NCI-H1092 treated with DMSO at 0.1 percent for 48 hours (cell line): Measurements from ENCODE around the gene ANKRD17.

Source experiments
- DNase-seq: peaks from one replicate; lab custom pipeline; 2025; lab: John Stamatoyannopoulos, UW

Gene ANKRD17

GRCh38 chr4:73127839-73128453 lies 130.7 kb downstream of the ANKRD17 start:
- DNase-seq, result no peak

GRCh38 chr4:73109493-73109892 lies 149.1 kb downstream of the ANKRD17 start:
- no peak for DNase-seq

- DNase-seq, result no peak
Observed at GRCh38 chr4:73104695-73105094, 153.9 kb downstream of the ANKRD17 start.

- DNase-seq, result no peak
Observed at GRCh38 chr4:73103799-73104503, 154.6 kb downstream of the ANKRD17 start.

- DNase-seq, result no peak
Observed at GRCh38 chr4:73099143-73099542, 159.5 kb downstream of the ANKRD17 start.

DNA sequence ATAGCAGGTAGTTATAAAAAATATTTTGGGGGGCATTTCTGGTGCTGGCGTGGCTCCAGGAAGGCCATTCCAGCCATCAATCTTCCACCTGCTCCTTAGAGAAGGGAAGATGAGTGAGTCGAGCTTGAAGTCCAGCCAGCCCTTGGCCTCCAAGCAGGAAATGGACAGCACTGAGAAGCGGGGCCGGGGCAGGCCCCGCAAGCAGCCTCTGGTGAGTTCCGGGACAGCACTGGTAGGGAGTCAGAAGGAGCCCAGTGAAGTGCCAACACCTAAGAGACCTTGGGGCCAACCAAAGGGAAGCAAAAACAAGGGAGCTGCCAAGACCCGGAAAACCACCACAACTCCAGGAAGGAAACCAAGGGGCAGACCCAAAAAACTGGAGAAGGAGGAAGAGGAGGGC lies 159.9 kb downstream of the ANKRD17 start:
- no peak for DNase-seq

GRCh38 chr4:73098016-73098415 lies 160.6 kb downstream of the ANKRD17 start:
- no peak for DNase-seq

GRCh38 chr4:73092868-73093267 lies 165.7 kb downstream of the ANKRD17 start:
- no peak for DNase-seq

- no peak for DNase-seq
Observed at GRCh38 chr4:73090738-73091137, 167.9 kb downstream of the ANKRD17 start.

- no peak for DNase-seq
Observed at GRCh38 chr4:73087871-73088270, 170.7 kb downstream of the ANKRD17 start.

DNA sequence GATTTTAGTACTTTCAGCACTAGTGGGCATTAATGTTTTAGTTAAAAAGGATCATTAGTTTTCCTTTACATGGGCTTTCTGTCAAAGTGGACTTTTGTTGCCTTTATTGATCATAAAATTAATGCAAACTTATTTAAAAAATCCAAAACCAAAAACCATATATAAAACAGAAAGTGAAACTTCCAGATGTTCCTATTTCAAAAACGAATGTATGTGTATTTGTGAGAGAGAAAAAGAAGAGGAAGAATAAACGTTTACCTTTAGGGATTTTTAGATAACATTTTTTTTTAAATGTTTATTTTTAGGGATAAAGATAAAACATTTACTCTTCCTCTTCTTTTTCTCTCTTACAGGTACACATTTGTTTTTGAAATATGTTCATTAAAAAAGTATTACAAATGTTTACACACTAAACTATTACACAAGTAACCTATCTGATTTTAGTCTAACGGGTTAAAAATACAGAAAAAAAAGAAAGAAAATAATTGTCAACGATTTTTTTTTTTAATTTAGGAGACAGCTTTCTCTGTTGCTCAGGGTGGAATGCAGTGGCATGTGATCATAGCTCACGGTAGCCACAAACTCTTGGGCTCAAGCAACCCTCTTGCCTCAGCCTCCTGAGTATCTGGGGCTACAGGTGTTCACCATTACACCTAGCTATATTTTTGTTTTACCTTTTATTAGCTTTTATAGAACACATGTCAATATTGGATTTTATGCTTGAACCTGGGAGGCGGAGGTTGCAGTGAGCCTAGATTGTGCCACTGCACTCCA lies 172.3 kb downstream of the ANKRD17 start:
- DNase-seq, result no peak

DNA sequence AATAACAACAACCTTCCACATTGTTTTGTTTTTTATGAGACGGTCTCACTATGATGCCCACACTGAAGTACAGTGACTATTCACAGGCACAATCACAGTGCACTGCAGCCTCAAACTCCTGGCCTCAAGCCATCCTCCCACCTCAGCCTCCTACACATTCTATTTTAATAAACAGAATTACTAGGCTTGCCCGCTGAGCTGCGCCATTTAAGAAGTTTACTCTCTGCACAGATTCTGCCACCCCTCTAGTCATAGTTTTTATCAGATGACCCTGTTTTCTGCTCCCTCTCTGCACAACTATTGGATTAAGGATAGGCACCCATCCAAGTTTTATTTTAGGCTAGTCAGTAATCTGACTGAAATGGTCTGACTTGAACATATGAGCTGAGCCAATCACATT lies 177.8 kb downstream of the ANKRD17 start:
- DNase-seq, result no peak

GRCh38 chr4:73075832-73076231 lies 182.8 kb downstream of the ANKRD17 start:
- DNase-seq, result no peak

DNA sequence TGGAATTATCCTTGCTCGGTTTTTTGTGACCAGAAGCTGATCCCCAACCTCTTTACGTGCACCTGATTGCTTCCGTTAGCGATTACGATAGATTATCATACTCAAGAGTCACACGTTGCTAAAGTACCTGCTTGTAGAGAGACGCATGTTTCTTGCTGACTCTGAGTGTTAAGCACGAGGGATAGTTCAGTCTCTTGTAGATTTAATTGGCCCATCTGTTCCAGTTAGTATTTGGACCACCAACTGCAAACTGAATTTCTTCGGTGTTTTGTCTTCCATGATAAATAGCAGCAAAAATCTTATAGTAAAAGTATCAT lies 188.6 kb downstream of the ANKRD17 start:
- no peak for DNase-seq

DNA sequence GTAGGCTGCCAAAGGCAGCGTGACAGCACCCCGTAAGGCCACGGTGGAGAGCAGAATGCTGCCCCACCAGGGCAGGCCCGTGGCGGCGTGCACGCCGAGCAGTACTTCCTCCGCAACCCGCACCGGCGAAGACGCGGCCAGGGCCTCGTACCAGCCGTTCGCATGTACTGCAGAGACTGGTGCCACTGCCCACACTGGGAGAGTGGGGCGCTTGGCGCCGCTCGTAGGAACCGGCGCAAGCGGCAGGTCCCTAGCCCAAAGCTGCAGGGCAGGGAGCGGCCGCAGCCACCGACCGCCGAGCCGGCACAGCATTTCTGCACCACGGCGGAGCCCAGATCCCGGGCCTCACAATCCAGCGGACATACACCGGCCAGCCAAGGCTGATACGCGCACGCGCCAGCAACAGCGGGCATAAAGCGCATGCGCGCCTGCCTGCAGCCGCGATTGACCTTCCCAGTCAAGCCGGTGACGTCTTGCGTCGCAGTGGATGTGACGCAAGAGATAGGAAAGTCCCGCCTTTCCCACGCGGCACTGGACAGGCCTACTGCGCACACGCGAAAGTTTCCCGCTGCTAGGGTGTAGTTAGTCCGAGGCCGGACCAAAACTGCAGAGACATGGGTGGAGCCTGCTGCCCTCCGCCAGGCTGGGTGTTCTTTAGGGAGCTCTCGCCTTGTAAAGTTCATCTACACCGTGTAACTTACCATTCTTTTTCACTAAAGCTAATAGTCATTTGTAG lies 189.1 kb downstream of the ANKRD17 start, which contains the start of gene COX18:
TSS of gene COX18 (minus strand) at position 379 of the 736 bp plus-strand sequence. CDS start at position 312, 67 bp downstream.
- DNase-seq, result peak; percentile 97

GRCh38 chr4:73068491-73069337 lies 189.9 kb downstream of the ANKRD17 start:
- peak; percentile 84 for DNase-seq

- peak; percentile 65 for DNase-seq
Observed at GRCh38 chr4:73067971-73068394, 190.6 kb downstream of the ANKRD17 start.

- DNase-seq, result no peak
Observed at GRCh38 chr4:73066928-73067327, 191.7 kb downstream of the ANKRD17 start.

DNA sequence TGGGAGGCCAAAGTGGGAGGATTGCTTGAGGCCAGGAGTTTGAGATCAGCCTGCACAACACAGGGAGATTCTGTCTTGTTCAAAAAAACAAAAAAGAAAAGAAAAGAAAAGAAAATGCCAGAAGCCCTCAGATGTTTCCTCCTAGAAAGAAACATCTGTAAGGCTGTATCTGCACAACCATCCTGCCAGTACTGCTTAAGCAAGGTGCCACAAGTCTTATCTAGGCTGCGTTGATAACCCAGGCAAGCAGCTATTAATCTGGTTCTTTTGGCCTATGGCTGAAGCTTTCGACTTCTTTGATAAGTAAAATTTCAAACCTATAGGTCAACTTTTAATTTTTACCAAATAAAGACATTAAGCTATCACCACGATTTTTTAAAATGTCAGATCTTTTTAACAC lies 192.2 kb downstream of the ANKRD17 start:
- DNase-seq, result no peak

- DNase-seq, result no peak
Observed at GRCh38 chr4:73064536-73064935, 194.1 kb downstream of the ANKRD17 start.

- no peak for DNase-seq
Observed at GRCh38 chr4:73055241-73055897, 203.2 kb downstream of the ANKRD17 start.
